K562 (cell line): ENCODE data around the gene PRR19. TPM values are rescaled to one million over a fixed set of nuclear protein-coding genes. Genes with fewer than 3 reads are reported as not detected.

Experiments used
- ATAC-seq: fragments of 200-7000 bp; cut with Tn5 transposase; 3 replicates; pipeline ENCODE4 v1.9.1; 2020; ENCODE audit warnings: moderate library complexity
- BruUV-seq: library from RNA; stranded (reverse); fragments of 400-500 nt; replicated peaks from 2 replicates; lab custom pipeline; 2021; lab: Mats Ljungman, UMichigan
- CTCF ChIA-PET: fragments of 300-600 bp; formaldehyde crosslinking; extraction: SDS; loops from one replicate; lab custom pipeline; 2021; ENCODE audit warnings: low intra/inter-chr PET ratio; lab: Yijun Ruan, JAX
- POLR2A ChIA-PET: fragments of 300-600, 350-650 bp; sonication (Branson Sonifier 250); formaldehyde crosslinking; extraction: SDS; loops from one replicate; lab custom pipeline; 2021; ENCODE audit warnings: antibody characterized with exemption, inconsistent platforms; lab: Yijun Ruan, JAX
- DNase-seq, 4 experiments: peaks; one replicate each; pipeline versions ENCODE4 v3.0.0 to v3.0.0-alpha.2; 2011 to 2018; ENCODE audit warnings: low spot score in 3 of 4, mixed read lengths in 3 of 4; ENCODE audit errors: extremely low read depth in 1 of 4
- FAIRE-seq: peaks from 2 replicates; lab custom pipeline; 2011; peaks lifted over from hg19 to GRCh38; lab: Jason Lieb, UNC
- H2AFZ ChIP-seq: 2 replicates; pipeline ENCODE4 v1.6.0; 2011; ENCODE audit warnings: low read depth, low read length, control low read depth, inconsistent platforms
- H3K27ac ChIP-seq: fragments of 200-600 bp; 3 replicates; pipeline ENCODE4 v1.8.0; 2011; ENCODE audit warnings: low read depth, mild to moderate bottlenecking, control low read depth, inconsistent platforms, low read length, moderate library complexity, mixed read lengths; ENCODE audit errors: extremely low read depth
- H3K27me3 ChIP-seq, 2 experiments: fragments of 300-600 bp in 1 of 2; 2 replicates in 1 of 2; 3 replicates in 1 of 2; pipeline versions ENCODE4 v1.6.0 to v1.8.0; 2011; ENCODE audit warnings: inconsistent platforms in 2 of 2, low read length in 2 of 2, mild to moderate bottlenecking in 1 of 2, mixed read lengths in 1 of 2, moderate library complexity in 1 of 2; ENCODE audit not compliant: control insufficient read depth in 2 of 2, insufficient read depth in 2 of 2
- H3K36me3 ChIP-seq: fragments of 300-600 bp; 3 replicates; pipeline ENCODE4 v1.8.0; 2011; ENCODE audit warnings: mild to moderate bottlenecking, low read length, inconsistent platforms; ENCODE audit not compliant: control insufficient read depth, insufficient read depth
- H3K4me1 ChIP-seq, 2 experiments: fragments of 200-600 bp in 1 of 2; replicated peaks in 1 of 2; 2 replicates in 1 of 2; 3 replicates in 1 of 2; pipeline versions ENCODE4 v1.5.1 to v1.8.0; 2011; ENCODE audit warnings: inconsistent platforms in 2 of 2, low read length in 2 of 2, mild to moderate bottlenecking in 1 of 2, mixed read lengths in 1 of 2, moderate library complexity in 1 of 2; ENCODE audit not compliant: control insufficient read depth in 2 of 2, insufficient read depth in 2 of 2
- H3K4me2 ChIP-seq: 2 replicates; pipeline ENCODE4 v1.6.1; 2011; ENCODE audit warnings: low read length, control low read depth, inconsistent platforms, mixed read lengths; ENCODE audit not compliant: insufficient read depth
- H3K4me3 ChIP-seq: fragments of 200-600 bp; sonication (generic), shearing (Covaris generic); 2 replicates; pipeline ENCODE4 v1.5.1; 2016; ENCODE audit warnings: control low read depth, inconsistent platforms
- H3K79me2 ChIP-seq: fragments of 200-600 bp; 3 replicates; pipeline ENCODE4 v1.8.0; 2011; ENCODE audit warnings: low read length, inconsistent platforms; ENCODE audit not compliant: control insufficient read depth, insufficient read depth
- H3K9ac ChIP-seq, 2 experiments: 2 replicates each; pipeline versions ENCODE4 v1.6.0 to v1.6.1; 2011; ENCODE audit warnings: low read depth in 2 of 2, low read length in 2 of 2, control low read depth in 1 of 2, inconsistent platforms in 1 of 2, mild to moderate bottlenecking in 1 of 2, mixed read lengths in 1 of 2; ENCODE audit not compliant: insufficient read depth in 1 of 2
- H3K9me1 ChIP-seq: one replicate; pipeline ENCODE4 v1.6.0; 2011; ENCODE audit warnings: inconsistent platforms, mild to moderate bottlenecking, low read length, moderate library complexity; ENCODE audit not compliant: control insufficient read depth, insufficient read depth
- H3K9me3 ChIP-seq: replicated peaks from 2 replicates; pipeline ENCODE4 v1.5.1; 2011; ENCODE audit warnings: low read depth, low read length, inconsistent platforms; ENCODE audit not compliant: control insufficient read depth, insufficient read depth
- H4K20me1 ChIP-seq: replicated peaks from 2 replicates; pipeline ENCODE4 v1.6.1; 2011; ENCODE audit warnings: low read length, inconsistent platforms, mixed read lengths; ENCODE audit not compliant: control insufficient read depth, insufficient read depth
- CEBPG ChIP-seq, 3 experiments: fragments of 200-800 bp in 1 of 3; sonication (Bioruptor generic) in 1 of 3; sonication (generic) in 1 of 3; formaldehyde crosslinking in 1 of 3; IDR thresholded peaks in 2 of 3; conservative IDR thresholded peaks in 1 of 3; 2 replicates each; pipeline versions ENCODE4 v1.6.1 to v1.8.0; 2016 to 2022; ENCODE audit warnings: missing compliant biosample characterization in 2 of 3, missing genetic modification characterization in 2 of 3, mild to moderate bottlenecking in 1 of 3, missing genetic modification reagents in 1 of 3
- HDGF ChIP-seq: fragments of 450-650 bp; IDR thresholded peaks from 2 replicates; pipeline ENCODE4 v1.6.1; 2016
- KAT2B ChIP-seq: IDR thresholded peaks from one replicate; pipeline ENCODE4 v1.6.1; 2012; ENCODE audit warnings: low read depth, mild to moderate bottlenecking, control low read depth, inconsistent platforms, low read length, moderate library complexity
- MAFK ChIP-seq: IDR thresholded peaks from 2 replicates; pipeline ENCODE4 v1.6.1; 2011; ENCODE audit warnings: low read length, improper control_type of control experiment
- MAZ ChIP-seq, 2 experiments: fragments of 450-650 bp in 1 of 2; sonication (generic) in 1 of 2; formaldehyde crosslinking; IDR thresholded peaks in 1 of 2; conservative IDR thresholded peaks in 1 of 2; 2 replicates each; pipeline versions ENCODE4 v1.4.0 to v1.5.0; 2020; ENCODE audit warnings: mild to moderate bottlenecking in 1 of 2, missing genetic modification reagents in 1 of 2
- PML ChIP-seq: IDR thresholded peaks from 2 replicates; pipeline ENCODE4 v1.6.1; 2012; ENCODE audit warnings: low read length, inconsistent platforms
- POLR2G ChIP-seq: fragments of 200-400 bp; formaldehyde crosslinking; IDR thresholded peaks from 2 replicates; pipeline ENCODE4 v1.6.1; 2017; ENCODE audit warnings: low read depth, mild to moderate bottlenecking, antibody characterized with exemption, low read length, moderate library complexity
- ZNF561 ChIP-seq: fragments of 450-650 bp; formaldehyde crosslinking; conservative IDR thresholded peaks from 2 replicates; pipeline ENCODE4 v1.4.0; 2020; ENCODE audit warnings: mild to moderate bottlenecking, moderate library complexity
- WGBS: fragments of 100-300 bp; shearing (Covaris generic); methylation state at CpG from one replicate; pipeline ENCODE4 v1.1.6; 2016; ENCODE audit warnings: low coverage, mixed read lengths; ENCODE audit not compliant: insufficient coverage; ENCODE audit errors: missing lambda C conversion rate; 5-methylcytosine and 5-hydroxymethylcytosine counted together
- in situ Hi-C: fragments of 300-500 bp; cut with MboI; formaldehyde crosslinking; loops from 4 replicates; pipeline ENCODE4 v1.15.0; 2018; ENCODE audit warnings: inconsistent platforms, mixed read lengths
- intact Hi-C: fragments of 100-400 bp; cut with micrococcal nuclease; formaldehyde crosslinking; loops from 2 replicates; pipeline ENCODE4 v1.14.2; 2022
- polyA plus RNA-seq, 8 experiments: library from polyadenylated mRNA; depleted of rRNA in 4 of 8; stranded (reverse) in 5 of 8; unstranded in 3 of 8; fragments of >200 nt; fragmentation: Nextera tagmentation in 2 of 8; fragmentation: Illumina TruSeq in 1 of 8; extraction: Ambion mirVana in 2 of 8; extraction: Trizol in 1 of 8; gene quantifications; 2 replicates each; pipeline versions ENCODE4 v1.2.1 to v1.2.3, GENCODE V29; 2011 to 2014; ENCODE audit warnings: inconsistent platforms in 1 of 8, missing spikeins in 1 of 8
- total RNA-seq, 7 experiments: library from RNA; depleted of rRNA in 6 of 7; stranded (reverse); fragments of >200 nt in 6 of 7; fragmentation: Illumina TruSeq in 2 of 7; extraction: Trizol in 2 of 7; gene quantifications; 2 replicates each; pipeline versions ENCODE4 v1.2.1 to v1.2.3, GENCODE V29; 2011 to 2021; ENCODE audit warnings: low replicate concordance in 1 of 7
- TF ChIP-seq, protein P1 (sequence below): sonication (generic); formaldehyde crosslinking; IDR thresholded peaks from 2 replicates; pipeline ENCODE4 v1.8.1; 2023; ENCODE audit warnings: mild to moderate bottlenecking, missing genetic modification reagents
- TF ChIP-seq, protein P2 (sequence below): fragments of 450-650 bp; IDR thresholded peaks from 2 replicates; pipeline ENCODE4 v1.6.1; 2016; ENCODE audit warnings: low read depth

The PRR19 gene
- total and polyA plus RNA-seq, 9 of the 15 experiments (the other 6 are each of a cell fraction or from before 2014, with no cell fraction given), result 0.10 to 1.6 (median 0.54) TPM

- Histone ChIP-seq H3K4me2 (no peak overlapping the region), H3K4me3 (no peak overlapping the region), H4K20me1 (peaks cover 7% of the 10 kb centered on the region; the same call in 1 of the 2 replicates), H3K27me3 (no peaks in the 10 kb centered on the region), H3K27ac (no peak overlapping the region), H3K36me3 (peaks cover 81% of the 10 kb centered on the region; the same call in 2 of the 3 replicates), H3K4me1 (peaks cover 0 to 61% of the 10 kb centered on the region in 2 experiments; a peak in 3 of 5 replicates), H2AFZ (no peak overlapping the region), H3K9ac (peak overlapping the region in 1 of 2 experiments; percentile 36; a peak in 1 of 4 replicates), H3K9me1 (no peaks in the 10 kb centered on the region), H3K79me2 (no peaks in the 10 kb centered on the region), H3K9me3 (no peaks in the 10 kb centered on the region)
- WGBS, result 74% methylated on average over 16 of the region's 24 CpGs
- no peak for ATAC-seq
- in situ Hi-C loops (no loop called here), intact Hi-C loops (loop anchor here (5.0 kb wide), 1 partner anchor 52 kb away; the partner anchor contains the start of gene GSK3A)
- BruUV-seq, result no TSS peak
- CTCF ChIA-PET, result interaction anchor here (2.3 kb wide), 1 partner anchor 186 kb away, joined by 9 read pairs; no protein-coding TSS in a partner anchor
- POLR2A ChIA-PET, result interaction anchor here (0.7 to 1.4 kb wide), 2 partner anchors 85 to 151 kb away, joined by 3 to 4 read pairs; no protein-coding TSS in a partner anchor
- no peak for FAIRE-seq
- no peak for DNase-seq
- TF ChIP-seq CEBPG (CRISPR knock-in tag; IDR thresholded peaks at IDR 0.05) (no peak), CEBPG (tag; conservative IDR thresholded peaks at IDR 0.05 in 1 of 2, IDR thresholded peaks at IDR 0.05 in 1 of 2) (no peak), POLR2G (0 out of 2 replicates have a peak, but pooled peaks have one; percentile 38), KAT2B (no peak), HDGF (no peak), MAFK (no peak), MAZ (CRISPR knock-in tag; conservative IDR thresholded peaks at IDR 0.05 in 1 of 2, IDR thresholded peaks at IDR 0.05 in 1 of 2) (no peak), ZNF561 (CRISPR knock-in tag) (no peak), PML (no peak)
- TF ChIP-seq, protein P1, sequence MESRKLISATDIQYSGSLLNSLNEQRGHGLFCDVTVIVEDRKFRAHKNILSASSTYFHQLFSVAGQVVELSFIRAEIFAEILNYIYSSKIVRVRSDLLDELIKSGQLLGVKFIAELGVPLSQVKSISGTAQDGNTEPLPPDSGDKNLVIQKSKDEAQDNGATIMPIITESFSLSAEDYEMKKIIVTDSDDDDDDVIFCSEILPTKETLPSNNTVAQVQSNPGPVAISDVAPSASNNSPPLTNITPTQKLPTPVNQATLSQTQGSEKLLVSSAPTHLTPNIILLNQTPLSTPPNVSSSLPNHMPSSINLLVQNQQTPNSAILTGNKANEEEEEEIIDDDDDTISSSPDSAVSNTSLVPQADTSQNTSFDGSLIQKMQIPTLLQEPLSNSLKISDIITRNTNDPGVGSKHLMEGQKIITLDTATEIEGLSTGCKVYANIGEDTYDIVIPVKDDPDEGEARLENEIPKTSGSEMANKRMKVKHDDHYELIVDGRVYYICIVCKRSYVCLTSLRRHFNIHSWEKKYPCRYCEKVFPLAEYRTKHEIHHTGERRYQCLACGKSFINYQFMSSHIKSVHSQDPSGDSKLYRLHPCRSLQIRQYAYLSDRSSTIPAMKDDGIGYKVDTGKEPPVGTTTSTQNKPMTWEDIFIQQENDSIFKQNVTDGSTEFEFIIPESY (CRISPR knock-in tag), result peak; percentile 63; the same call in 1 of the 2 replicates
- TF ChIP-seq, protein P2, sequence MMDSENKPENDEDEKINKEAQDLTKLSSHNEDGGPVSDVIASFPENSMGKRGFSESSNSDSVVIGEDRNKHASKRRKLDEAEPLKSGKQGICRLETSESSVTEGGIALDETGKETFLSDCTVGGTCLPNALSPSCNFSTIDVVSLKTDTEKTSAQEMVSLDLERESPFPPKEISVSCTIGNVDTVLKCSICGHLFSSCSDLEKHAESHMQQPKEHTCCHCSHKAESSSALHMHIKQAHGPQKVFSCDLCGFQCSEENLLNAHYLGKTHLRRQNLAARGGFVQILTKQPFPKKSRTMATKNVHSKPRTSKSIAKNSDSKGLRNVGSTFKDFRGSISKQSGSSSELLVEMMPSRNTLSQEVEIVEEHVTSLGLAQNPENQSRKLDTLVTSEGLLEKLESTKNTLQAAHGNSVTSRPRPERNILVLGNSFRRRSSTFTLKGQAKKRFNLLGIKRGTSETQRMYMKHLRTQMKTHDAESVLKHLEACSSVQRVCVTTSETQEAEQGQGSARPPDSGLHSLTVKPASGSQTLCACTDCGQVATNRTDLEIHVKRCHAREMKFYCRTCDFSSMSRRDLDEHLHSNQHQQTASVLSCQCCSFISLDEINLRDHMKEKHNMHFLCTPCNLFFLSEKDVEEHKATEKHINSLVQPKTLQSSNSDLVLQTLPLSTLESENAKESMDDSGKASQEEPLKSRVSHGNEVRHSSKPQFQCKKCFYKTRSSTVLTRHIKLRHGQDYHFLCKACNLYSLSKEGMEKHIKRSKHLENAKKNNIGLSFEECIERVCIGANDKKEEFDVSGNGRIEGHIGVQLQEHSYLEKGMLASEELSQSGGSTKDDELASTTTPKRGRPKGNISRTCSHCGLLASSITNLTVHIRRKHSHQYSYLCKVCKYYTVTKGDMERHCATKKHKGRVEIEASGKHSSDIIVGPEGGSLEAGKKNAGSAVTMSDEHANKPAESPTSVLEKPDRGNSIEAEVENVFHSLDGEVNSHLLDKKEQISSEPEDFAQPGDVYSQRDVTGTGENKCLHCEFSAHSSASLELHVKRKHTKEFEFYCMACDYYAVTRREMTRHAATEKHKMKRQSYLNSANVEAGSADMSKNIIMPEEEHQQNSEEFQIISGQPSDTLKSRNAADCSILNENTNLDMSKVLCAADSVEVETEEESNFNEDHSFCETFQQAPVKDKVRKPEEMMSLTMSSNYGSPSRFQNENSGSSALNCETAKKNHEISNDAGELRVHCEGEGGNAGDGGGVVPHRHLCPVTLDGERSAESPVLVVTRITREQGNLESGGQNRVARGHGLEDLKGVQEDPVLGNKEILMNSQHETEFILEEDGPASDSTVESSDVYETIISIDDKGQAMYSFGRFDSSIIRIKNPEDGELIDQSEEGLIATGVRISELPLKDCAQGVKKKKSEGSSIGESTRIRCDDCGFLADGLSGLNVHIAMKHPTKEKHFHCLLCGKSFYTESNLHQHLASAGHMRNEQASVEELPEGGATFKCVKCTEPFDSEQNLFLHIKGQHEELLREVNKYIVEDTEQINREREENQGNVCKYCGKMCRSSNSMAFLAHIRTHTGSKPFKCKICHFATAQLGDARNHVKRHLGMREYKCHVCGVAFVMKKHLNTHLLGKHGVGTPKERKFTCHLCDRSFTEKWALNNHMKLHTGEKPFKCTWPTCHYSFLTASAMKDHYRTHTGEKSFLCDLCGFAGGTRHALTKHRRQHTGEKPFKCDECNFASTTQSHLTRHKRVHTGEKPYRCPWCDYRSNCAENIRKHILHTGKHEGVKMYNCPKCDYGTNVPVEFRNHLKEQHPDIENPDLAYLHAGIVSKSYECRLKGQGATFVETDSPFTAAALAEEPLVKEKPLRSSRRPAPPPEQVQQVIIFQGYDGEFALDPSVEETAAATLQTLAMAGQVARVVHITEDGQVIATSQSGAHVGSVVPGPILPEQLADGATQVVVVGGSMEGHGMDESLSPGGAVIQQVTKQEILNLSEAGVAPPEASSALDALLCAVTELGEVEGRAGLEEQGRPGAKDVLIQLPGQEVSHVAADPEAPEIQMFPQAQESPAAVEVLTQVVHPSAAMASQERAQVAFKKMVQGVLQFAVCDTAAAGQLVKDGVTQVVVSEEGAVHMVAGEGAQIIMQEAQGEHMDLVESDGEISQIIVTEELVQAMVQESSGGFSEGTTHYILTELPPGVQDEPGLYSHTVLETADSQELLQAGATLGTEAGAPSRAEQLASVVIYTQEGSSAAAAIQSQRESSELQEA, result no peak
Observed at GRCh38 chr19:42294471-42295137, 7.3 kb upstream of the PRR19 start.
